Activated naive CD4-positive, alpha-beta T cell (primary cell): ENCODE measurements around the gene LRP2.
A peak's percentile ranks its signal among the peaks of the same experiment; 100 is the strongest.
"Not testable (repeated sequence)": the region's sequence is repeated elsewhere in the genome, so short reads cannot be mapped to it uniquely, and the experiment has no call there.

ENCODE experiments used
- DNase-seq, 4 experiments: peaks; one replicate each; lab custom pipeline; 2025; lab: John Stamatoyannopoulos, UW

LRP2 gene

GRCh38 chr2:169362118-169362893, at the start of gene LRP2:
LRP2 (minus strand) TSS chr2:169362534; CDS start chr2:169362399, 135 bp downstream.
- DNase-seq, result peak in 1 of 4 experiments; percentile 4

- no peak for DNase-seq
Measured at GRCh38 chr2:169406891-169407290, 44.6 kb upstream of the LRP2 start.

- not testable (repeated sequence) for DNase-seq
Measured at GRCh38 chr2:169399491-169399890, 37.2 kb upstream of the LRP2 start.

- no peak for DNase-seq
Measured at GRCh38 chr2:169397697-169398096, 35.4 kb upstream of the LRP2 start.

- DNase-seq, result no peak
Measured at GRCh38 chr2:169395821-169396374, 33.6 kb upstream of the LRP2 start.

GRCh38 chr2:169393068-169393590, 30.8 kb upstream of the LRP2 start:
- no peak for DNase-seq

- DNase-seq, result no peak
Measured at GRCh38 chr2:169391236-169391635, 28.9 kb upstream of the LRP2 start.

GRCh38 chr2:169388161-169388560, 25.8 kb upstream of the LRP2 start:
- no peak for DNase-seq

GRCh38 chr2:169386722-169387121, 24.4 kb upstream of the LRP2 start:
- DNase-seq, result no peak

- DNase-seq, result no peak
Measured at GRCh38 chr2:169384816-169385215, 22.5 kb upstream of the LRP2 start.

- no peak for DNase-seq
Measured at GRCh38 chr2:169372561-169372960, 10.2 kb upstream of the LRP2 start.

GRCh38 chr2:169366066-169366465, 3.7 kb upstream of the LRP2 start:
- DNase-seq, result no peak

- no peak for DNase-seq
Measured at GRCh38 chr2:169365029-169365480, 2.7 kb upstream of the LRP2 start.

GRCh38 chr2:169363560-169364150, 1.3 kb upstream of the LRP2 start:
- no peak for DNase-seq

- DNase-seq, result no peak
Measured at GRCh38 chr2:169362894-169363559, 693 bp upstream of the LRP2 start.

- DNase-seq, result no peak
Measured at GRCh38 chr2:169361706-169362117, 622 bp downstream of the LRP2 start.

- no peak for DNase-seq
Measured at GRCh38 chr2:169360984-169361705, 1.2 kb downstream of the LRP2 start.

- DNase-seq, result no peak
Measured at GRCh38 chr2:169358016-169358415, 4.3 kb downstream of the LRP2 start.

- no peak for DNase-seq
Measured at GRCh38 chr2:169354244-169354643, 8.1 kb downstream of the LRP2 start.

GRCh38 chr2:169351725-169352124, 10.6 kb downstream of the LRP2 start:
- no peak for DNase-seq

- DNase-seq, result no peak
Measured at GRCh38 chr2:169349535-169349934, 12.8 kb downstream of the LRP2 start.
